Measurements from ENCODE around the gene PPTC7.

DNA sequence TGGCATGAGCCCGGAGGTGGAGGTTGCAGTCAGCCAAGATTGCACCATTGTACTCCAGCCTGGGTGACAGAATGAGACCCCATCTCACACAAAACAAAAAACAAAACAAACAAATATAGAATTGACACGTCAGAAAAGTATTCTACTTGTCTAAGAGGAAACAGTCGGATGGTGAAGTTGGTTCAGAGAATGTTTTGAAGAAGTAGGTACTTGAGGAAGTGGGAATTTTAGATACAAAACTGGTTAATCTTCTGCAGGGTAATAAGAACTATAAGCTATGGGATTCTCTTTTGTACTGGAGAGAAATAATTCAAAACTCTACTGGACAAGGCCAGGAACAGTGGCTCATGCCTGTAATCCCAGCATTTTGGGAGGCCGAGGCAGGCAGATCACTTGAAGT is 16.2 kb upstream of the PPTC7 start:
- TF ChIP-seq, protein P1, sequence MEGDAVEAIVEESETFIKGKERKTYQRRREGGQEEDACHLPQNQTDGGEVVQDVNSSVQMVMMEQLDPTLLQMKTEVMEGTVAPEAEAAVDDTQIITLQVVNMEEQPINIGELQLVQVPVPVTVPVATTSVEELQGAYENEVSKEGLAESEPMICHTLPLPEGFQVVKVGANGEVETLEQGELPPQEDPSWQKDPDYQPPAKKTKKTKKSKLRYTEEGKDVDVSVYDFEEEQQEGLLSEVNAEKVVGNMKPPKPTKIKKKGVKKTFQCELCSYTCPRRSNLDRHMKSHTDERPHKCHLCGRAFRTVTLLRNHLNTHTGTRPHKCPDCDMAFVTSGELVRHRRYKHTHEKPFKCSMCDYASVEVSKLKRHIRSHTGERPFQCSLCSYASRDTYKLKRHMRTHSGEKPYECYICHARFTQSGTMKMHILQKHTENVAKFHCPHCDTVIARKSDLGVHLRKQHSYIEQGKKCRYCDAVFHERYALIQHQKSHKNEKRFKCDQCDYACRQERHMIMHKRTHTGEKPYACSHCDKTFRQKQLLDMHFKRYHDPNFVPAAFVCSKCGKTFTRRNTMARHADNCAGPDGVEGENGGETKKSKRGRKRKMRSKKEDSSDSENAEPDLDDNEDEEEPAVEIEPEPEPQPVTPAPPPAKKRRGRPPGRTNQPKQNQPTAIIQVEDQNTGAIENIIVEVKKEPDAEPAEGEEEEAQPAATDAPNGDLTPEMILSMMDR (IDR thresholded peaks at IDR 0.05) = no peak
- TF ChIP-seq POLR2A (IDR thresholded peaks at IDR 0.05) (no peak), POLR2AphosphoS5 (IDR thresholded peaks at IDR 0.05) (no peak)
